Osteoblast (primary cell): Measurements from ENCODE around the gene EPHA6. TPM values are rescaled to one million over a fixed set of nuclear protein-coding genes. Genes with fewer than 3 reads are reported as not detected.
"Not testable (repeated sequence)": the region's sequence is repeated elsewhere in the genome, so short reads cannot be mapped to it uniquely, and the experiment has no call there.

Experiments used
- DNase-seq: peaks from one replicate; pipeline ENCODE4 v3.0.0; 2011; ENCODE audit warnings: low spot score, mixed read lengths; ENCODE audit not compliant: insufficient read length; ENCODE audit errors: missing footprints
- H2AFZ ChIP-seq: 2 replicates; pipeline ENCODE4 v1.6.0; 2011; ENCODE audit warnings: mild to moderate bottlenecking, low read length
- H3K27ac ChIP-seq: 2 replicates; pipeline ENCODE4 v1.5.1; 2011; ENCODE audit warnings: mild to moderate bottlenecking, low read depth, low read length, moderate library complexity
- H3K27me3 ChIP-seq: 2 replicates; pipeline ENCODE4 v1.6.0; 2012; ENCODE audit warnings: mild to moderate bottlenecking, control low read depth, inconsistent platforms, low read length, moderate library complexity; ENCODE audit not compliant: insufficient read depth
- H3K36me3 ChIP-seq: 2 replicates; pipeline ENCODE4 v1.5.1; 2011; ENCODE audit warnings: mild to moderate bottlenecking, low read length, control low read depth, moderate library complexity; ENCODE audit not compliant: insufficient read depth
- H3K4me1 ChIP-seq: 2 replicates; pipeline ENCODE4 v1.5.1; 2011; ENCODE audit warnings: mild to moderate bottlenecking, low read length, control low read depth, moderate library complexity; ENCODE audit not compliant: insufficient read depth
- H3K4me2 ChIP-seq: 2 replicates; pipeline ENCODE4 v1.6.0; 2011; ENCODE audit warnings: mild to moderate bottlenecking, low read length; ENCODE audit not compliant: insufficient read depth
- H3K4me3 ChIP-seq: fragments of 200-600 bp; sonication (generic); 3 replicates; pipeline ENCODE4 v1.5.1; 2012; ENCODE audit warnings: mild to moderate bottlenecking, low read length, inconsistent platforms; ENCODE audit not compliant: insufficient read depth
- H3K79me2 ChIP-seq: 2 replicates; pipeline ENCODE4 v1.6.0; 2012; ENCODE audit warnings: mild to moderate bottlenecking, low read length, control low read depth, inconsistent platforms; ENCODE audit not compliant: insufficient read depth
- H3K9me3 ChIP-seq: 2 replicates; pipeline ENCODE4 v1.5.1; 2011; ENCODE audit warnings: low read depth, low read length, control low read depth
- H4K20me1 ChIP-seq: 2 replicates; pipeline ENCODE4 v1.6.0; 2012; ENCODE audit warnings: mild to moderate bottlenecking, low read length, control low read depth; ENCODE audit not compliant: insufficient read depth
- CTCF ChIP-seq: IDR thresholded peaks from 2 replicates; pipeline ENCODE4 v1.5.1; 2011; ENCODE audit warnings: mild to moderate bottlenecking, low read depth, low read length, moderate library complexity; ENCODE audit errors: extremely low read depth
- total RNA-seq: library from RNA; depleted of rRNA; stranded (reverse); fragments of >200 nt; gene quantifications from 2 replicates; pipeline ENCODE4 v1.2.3, GENCODE V29; 2012

The EPHA6 gene
- total RNA-seq, 1 donor: not detected

- H3K79me2 ChIP-seq: no peaks in the 10 kb centered on the region
- DNase-seq: no peak
- H3K9me3 ChIP-seq: no peaks in the 10 kb centered on the region
- no peaks in the 10 kb centered on the region for H4K20me1 ChIP-seq
- no peak for TF ChIP-seq CTCF
- no peaks in the 10 kb centered on the region for H3K27me3 ChIP-seq
- no peak overlapping the region for H3K27ac ChIP-seq
- no peak overlapping the region for H2AFZ ChIP-seq
- H3K4me2 ChIP-seq: no peak overlapping the region
- H3K4me1 ChIP-seq: no peaks in the 10 kb centered on the region
- no peak overlapping the region for H3K4me3 ChIP-seq
- H3K36me3 ChIP-seq: no peaks in the 10 kb centered on the region
Measured at GRCh38 chr3:97010881-97011657, 196.7 kb downstream of the EPHA6 start.

GRCh38 chr3:97021778-97022177, 207.4 kb downstream of the EPHA6 start:
- H3K27me3 ChIP-seq: no peaks in the 10 kb centered on the region
- H3K79me2 ChIP-seq: no peaks in the 10 kb centered on the region
- H3K4me1 ChIP-seq: no peaks in the 10 kb centered on the region
- H4K20me1 ChIP-seq: no peaks in the 10 kb centered on the region
- H3K27ac ChIP-seq: no peak overlapping the region
- no peak for TF ChIP-seq CTCF
- H2AFZ ChIP-seq: no peak overlapping the region
- H3K36me3 ChIP-seq: no peaks in the 10 kb centered on the region
- no peak overlapping the region for H3K4me2 ChIP-seq
- no peak for DNase-seq
- peaks cover 5% of the 10 kb centered on the region for H3K9me3 ChIP-seq
- no peak overlapping the region for H3K4me3 ChIP-seq

- DNase-seq, H3K27ac ChIP-seq, H2AFZ ChIP-seq: not testable (repeated sequence)
Measured at GRCh38 chr3:97025612-97026011, 211.2 kb downstream of the EPHA6 start.

GRCh38 chr3:97029972-97030371, 215.6 kb downstream of the EPHA6 start:
- H4K20me1 ChIP-seq: no peaks in the 10 kb centered on the region
- no peaks in the 10 kb centered on the region for H3K4me1 ChIP-seq
- DNase-seq: no peak
- H3K79me2 ChIP-seq: no peaks in the 10 kb centered on the region
- no peaks in the 10 kb centered on the region for H3K9me3 ChIP-seq
- H2AFZ ChIP-seq: no peak overlapping the region
- no peak for TF ChIP-seq CTCF
- no peaks in the 10 kb centered on the region for H3K36me3 ChIP-seq
- no peaks in the 10 kb centered on the region for H3K27me3 ChIP-seq
- no peak overlapping the region for H3K4me3 ChIP-seq
- no peak overlapping the region for H3K27ac ChIP-seq
- no peak overlapping the region for H3K4me2 ChIP-seq

More at GRCh38 chr3:97025612-97026011, 211.2 kb downstream of the EPHA6 start:
- H3K79me2 ChIP-seq, H3K4me1 ChIP-seq, H3K27me3 ChIP-seq, H3K36me3 ChIP-seq, H3K9me3 ChIP-seq, H4K20me1 ChIP-seq, H3K4me2 ChIP-seq, H3K4me3 ChIP-seq: not testable (repeated sequence)
